ENCODE data around the gene SINHCAF. TPM values are rescaled to one million over a fixed set of nuclear protein-coding genes. Genes with fewer than 3 reads are reported as not detected.

Gene SINHCAF
- total and polyA plus RNA-seq, 2 experiments from 2014 or later: 66.2 to 122 TPM

GRCh38 chr12:31231611-31232360 is 94.2 kb downstream of the SINHCAF start:
- H3K4me2 ChIP-seq: no peak overlapping the region
- no peaks in the 10 kb centered on the region for H3K27me3 ChIP-seq
- H2AFZ ChIP-seq: no peak overlapping the region
- TF ChIP-seq, protein P1, sequence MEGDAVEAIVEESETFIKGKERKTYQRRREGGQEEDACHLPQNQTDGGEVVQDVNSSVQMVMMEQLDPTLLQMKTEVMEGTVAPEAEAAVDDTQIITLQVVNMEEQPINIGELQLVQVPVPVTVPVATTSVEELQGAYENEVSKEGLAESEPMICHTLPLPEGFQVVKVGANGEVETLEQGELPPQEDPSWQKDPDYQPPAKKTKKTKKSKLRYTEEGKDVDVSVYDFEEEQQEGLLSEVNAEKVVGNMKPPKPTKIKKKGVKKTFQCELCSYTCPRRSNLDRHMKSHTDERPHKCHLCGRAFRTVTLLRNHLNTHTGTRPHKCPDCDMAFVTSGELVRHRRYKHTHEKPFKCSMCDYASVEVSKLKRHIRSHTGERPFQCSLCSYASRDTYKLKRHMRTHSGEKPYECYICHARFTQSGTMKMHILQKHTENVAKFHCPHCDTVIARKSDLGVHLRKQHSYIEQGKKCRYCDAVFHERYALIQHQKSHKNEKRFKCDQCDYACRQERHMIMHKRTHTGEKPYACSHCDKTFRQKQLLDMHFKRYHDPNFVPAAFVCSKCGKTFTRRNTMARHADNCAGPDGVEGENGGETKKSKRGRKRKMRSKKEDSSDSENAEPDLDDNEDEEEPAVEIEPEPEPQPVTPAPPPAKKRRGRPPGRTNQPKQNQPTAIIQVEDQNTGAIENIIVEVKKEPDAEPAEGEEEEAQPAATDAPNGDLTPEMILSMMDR (IDR thresholded peaks at IDR 0.05; ENCODE audit: poor library complexity): no peak
- TF ChIP-seq EZH2phosphoT487 (IDR thresholded peaks at IDR 0.05; ENCODE audit: low read depth, severe bottlenecking, unreplicated experiment) (no peak), EZH2 (IDR thresholded peaks at IDR 0.05; ENCODE audit: borderline replicate concordance) (no peak)
- H3K27ac ChIP-seq: no peak overlapping the region
- H3K79me2 ChIP-seq: no peaks in the 10 kb centered on the region
- no peaks in the 10 kb centered on the region for H4K20me1 ChIP-seq (ENCODE audit: insufficient read depth, poor library complexity, severe bottlenecking)
- no peak for DNase-seq (ENCODE audit: low spot score)
- no peaks in the 10 kb centered on the region for H3K9me2 ChIP-seq (replicated peaks; ENCODE audit: insufficient read depth)
- no peaks in the 10 kb centered on the region for H3K36me3 ChIP-seq (replicated peaks; ENCODE audit: insufficient read depth, low read depth)
- no peaks in the 10 kb centered on the region for H3K9me3 ChIP-seq (ENCODE audit: low read depth)
- peaks cover 9% of the 10 kb centered on the region for H3K4me1 ChIP-seq (ENCODE audit: insufficient read depth)
- WGBS (ENCODE audit: low lambda C conversion rate, missing lambda C conversion rate): 85% methylated on average over 14 of the region's 14 CpGs
- H3K4me3 ChIP-seq: no peak overlapping the region

Small RNAs within 50 kb of the gene (small RNA-seq; reads per million reads assigned to genes)
- gene AC024940.4 (not detected), gene AC024940.5 (not detected), gene MREGP1 (not detected), gene RF00026 (not detected)
